Activated CD4-positive, alpha-beta T cell treated with anti-CD3 and anti-CD28 coated beads, Interleukin-2, amount 10 ng/mL, durations not matched to agents 24 days and 14 days (primary cell): Measurements from ENCODE around the gene RAD54L. TPM values are rescaled to one million over a fixed set of nuclear protein-coding genes. Genes with fewer than 3 reads are reported as not detected.

ENCODE experiments used
- DNase-seq: peaks from one replicate; pipeline ENCODE4 v3.0.0; 2022
- H3K27ac Mint-ChIP-seq: one replicate; pipeline ENCODE4 v1.8.0; 2022; ENCODE audit warnings: mild to moderate bottlenecking, mixed read lengths
- H3K27me3 Mint-ChIP-seq: one replicate; pipeline ENCODE4 v1.8.0; 2022; ENCODE audit warnings: mixed read lengths
- H3K36me3 Mint-ChIP-seq: one replicate; pipeline ENCODE4 v1.8.0; 2022; ENCODE audit warnings: low read depth, mild to moderate bottlenecking, mixed read lengths
- H3K4me1 Mint-ChIP-seq: one replicate; pipeline ENCODE4 v1.8.0; 2021; ENCODE audit warnings: mixed read lengths
- H3K4me3 Mint-ChIP-seq: one replicate; pipeline ENCODE4 v1.8.0; 2022; ENCODE audit warnings: mild to moderate bottlenecking, moderate library complexity, mixed read lengths
- H3K9me3 Mint-ChIP-seq: one replicate; pipeline ENCODE4 v1.8.0; 2021; ENCODE audit warnings: mixed read lengths
- intact Hi-C: fragments of 100-400 bp; cut with micrococcal nuclease; formaldehyde crosslinking; loops from one replicate; pipeline ENCODE4 v1.15.1; 2023
- total RNA-seq: library from RNA; stranded (reverse); gene quantifications from 2 replicates; pipeline ENCODE4 v1.2.3, GENCODE V29; 2022

Gene RAD54L
- total RNA-seq: 55.5 and 59.6 TPM in 2 replicates

GRCh38 chr1:46247436-46248121 lies at the start of gene RAD54L:
RAD54L (plus strand) TSS chr1:46247763; CDS start chr1:46248406, 643 bp downstream.
- Mint-ChIP-seq H3K27ac (peak within 1 kb of the TSS; percentile 96), H3K36me3 (peaks cover 33% of the 10 kb centered on the region), H3K4me1 (peaks cover 36% of the 10 kb centered on the region), H3K9me3 (no peaks in the 10 kb centered on the region), H3K4me3 (peak within 1 kb of the TSS; percentile 90), H3K27me3 (no peaks in the 10 kb centered on the region)
- DNase-seq: peak; percentile 99
- intact Hi-C loops: loop anchor here (1.0 to 10.0 kb wide), 5 partner anchors 44 to 663 kb away; partner anchors contain the start of genes GPBP1L1, LRRC41, LURAP1 and NASP

DNA sequence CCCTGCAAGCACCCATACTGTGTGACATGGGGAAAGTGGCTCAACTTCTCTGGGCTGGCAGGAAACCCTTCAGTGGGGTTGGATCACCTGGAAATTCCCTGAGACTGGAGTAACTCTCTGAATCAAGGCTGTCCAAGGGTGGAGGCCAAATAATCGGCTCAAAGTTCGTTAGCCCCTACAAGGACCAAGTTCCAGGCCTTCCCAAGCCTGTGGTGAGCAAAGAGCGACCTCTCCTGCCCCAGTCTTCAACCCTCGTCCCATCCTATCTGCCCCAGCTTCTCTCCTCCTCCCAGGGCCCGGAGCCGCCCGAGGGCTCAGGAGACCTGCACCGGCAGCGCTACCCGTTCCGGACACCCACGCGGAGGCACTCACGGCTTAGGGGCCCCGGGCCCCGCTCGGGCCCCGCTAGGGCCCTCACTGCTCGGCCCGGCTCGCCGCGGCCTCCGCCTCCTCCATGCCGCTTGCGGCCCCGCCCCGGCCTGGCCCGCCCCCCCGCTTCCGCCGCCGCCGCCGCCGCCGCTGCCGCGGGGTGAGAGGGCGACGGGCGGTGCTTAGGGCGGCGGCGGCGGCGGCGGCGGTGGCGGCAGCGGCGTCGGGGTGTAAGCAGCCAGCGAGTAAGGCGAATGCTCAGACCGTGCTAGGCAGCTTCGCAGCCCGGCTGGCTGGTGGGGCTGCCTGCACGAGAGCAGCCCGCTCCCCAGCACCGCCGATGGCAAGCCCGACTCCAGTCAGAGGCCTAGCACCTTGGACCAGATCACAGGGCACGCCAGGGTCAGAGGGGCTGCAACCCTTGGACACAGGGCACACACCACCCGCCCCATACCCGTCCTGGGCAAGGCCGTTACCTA lies 49.4 kb upstream of the RAD54L start, which contains the start of gene POMGNT1:
TSS of gene POMGNT1 (minus strand) at position 471 of the 848 bp plus-strand sequence. CDS start 613 bp downstream, outside the sequence.
- H3K9me3 Mint-ChIP-seq: no peaks in the 10 kb centered on the region
- H3K27ac Mint-ChIP-seq: peak within 1 kb of the TSS; percentile 85
- peaks cover 19% of the 10 kb centered on the region for H3K36me3 Mint-ChIP-seq
- peaks cover 20% of the 10 kb centered on the region for H3K4me1 Mint-ChIP-seq
- H3K27me3 Mint-ChIP-seq: peaks cover 2% of the 10 kb centered on the region
- peak; percentile 96 for DNase-seq
- intact Hi-C loops: loop anchor here (2.0 to 5.0 kb wide), 2 partner anchors 19 to 446 kb away; partner anchors contain the start of gene IPP
- peak within 1 kb of the TSS; percentile 89 for H3K4me3 Mint-ChIP-seq

GRCh38 chr1:46199233-46199749 lies 48.3 kb upstream of the RAD54L start:
- no peaks in the 10 kb centered on the region for H3K9me3 Mint-ChIP-seq
- intact Hi-C loops: loop anchor here (2.0 to 5.0 kb wide), 2 partner anchors 20 to 447 kb away; partner anchors contain the start of gene IPP
- H3K27me3 Mint-ChIP-seq: peaks cover 3% of the 10 kb centered on the region
- peaks cover 13% of the 10 kb centered on the region for H3K36me3 Mint-ChIP-seq
- peaks cover 20% of the 10 kb centered on the region for H3K4me1 Mint-ChIP-seq
- peak overlapping the region; percentile 89 for H3K4me3 Mint-ChIP-seq
- peak overlapping the region; percentile 29 for H3K27ac Mint-ChIP-seq
- DNase-seq: no peak

DNA sequence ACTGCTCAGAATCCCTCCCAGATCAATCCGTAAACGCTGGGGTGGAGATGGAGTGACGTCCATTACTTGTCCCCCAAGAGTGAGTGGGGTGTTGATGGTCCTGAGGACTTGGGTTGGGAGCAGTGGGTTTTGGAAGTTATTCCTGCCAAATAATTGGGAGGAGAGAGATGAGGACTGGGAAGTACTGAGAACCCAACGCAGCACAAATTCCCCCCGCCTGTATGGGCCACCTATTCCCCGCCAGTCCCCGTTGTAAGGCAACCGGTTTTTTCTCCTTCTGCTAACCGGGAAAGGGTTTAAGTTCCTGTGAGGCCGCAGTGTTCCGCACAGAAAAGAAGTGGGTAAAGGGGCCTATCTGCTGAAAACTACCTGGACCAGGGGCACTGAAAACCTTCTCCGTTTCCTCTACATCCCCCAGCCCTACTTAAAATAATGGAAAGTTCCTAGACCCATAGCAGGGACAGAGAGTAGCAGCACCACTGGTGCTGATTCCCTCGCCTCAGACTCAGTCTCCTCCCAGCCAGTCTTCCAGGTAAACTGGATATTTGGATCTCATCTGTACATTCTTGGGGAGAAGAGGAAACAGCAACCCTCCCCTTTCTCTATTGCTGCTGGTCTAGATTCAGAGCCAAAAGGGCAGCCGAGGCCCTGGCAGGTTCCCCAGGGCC lies 43.7 kb upstream of the RAD54L start:
- peaks cover 2% of the 10 kb centered on the region for H3K36me3 Mint-ChIP-seq
- H3K9me3 Mint-ChIP-seq: no peaks in the 10 kb centered on the region
- intact Hi-C loops: loop anchor here (1.0 kb wide), 1 partner anchor 43 kb away; the partner anchor contains the start of gene RAD54L
- peaks cover 3% of the 10 kb centered on the region for H3K27me3 Mint-ChIP-seq
- peak overlapping the region; percentile 89 for H3K4me3 Mint-ChIP-seq
- no peak overlapping the region for H3K27ac Mint-ChIP-seq
- DNase-seq: no peak
- H3K4me1 Mint-ChIP-seq: peaks cover 13% of the 10 kb centered on the region

DNA sequence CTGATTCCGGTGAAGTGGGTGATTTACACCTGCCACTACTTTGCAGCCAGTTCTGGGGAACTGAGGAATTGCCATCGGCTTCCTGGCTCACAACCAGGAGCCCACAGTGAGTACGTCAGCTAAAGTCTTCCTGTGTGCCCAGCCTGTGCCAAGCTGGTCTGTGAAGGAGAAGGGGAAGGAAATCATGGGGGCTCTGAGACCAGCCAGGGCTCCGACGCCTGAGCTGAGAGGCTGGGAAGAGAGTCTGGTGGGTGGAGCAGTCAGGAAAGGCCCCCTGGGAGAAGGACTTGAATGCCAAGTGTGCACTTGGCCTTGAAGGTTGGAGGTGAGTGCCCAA lies 43.2 kb upstream of the RAD54L start:
- DNase-seq: no peak
- no peaks in the 10 kb centered on the region for H3K9me3 Mint-ChIP-seq
- peaks cover 3% of the 10 kb centered on the region for H3K27me3 Mint-ChIP-seq
- H3K4me3 Mint-ChIP-seq: no peak overlapping the region
- peaks cover 2% of the 10 kb centered on the region for H3K36me3 Mint-ChIP-seq
- no peak overlapping the region for H3K27ac Mint-ChIP-seq
- intact Hi-C loops: no loop called here
- peaks cover 10% of the 10 kb centered on the region for H3K4me1 Mint-ChIP-seq

DNA sequence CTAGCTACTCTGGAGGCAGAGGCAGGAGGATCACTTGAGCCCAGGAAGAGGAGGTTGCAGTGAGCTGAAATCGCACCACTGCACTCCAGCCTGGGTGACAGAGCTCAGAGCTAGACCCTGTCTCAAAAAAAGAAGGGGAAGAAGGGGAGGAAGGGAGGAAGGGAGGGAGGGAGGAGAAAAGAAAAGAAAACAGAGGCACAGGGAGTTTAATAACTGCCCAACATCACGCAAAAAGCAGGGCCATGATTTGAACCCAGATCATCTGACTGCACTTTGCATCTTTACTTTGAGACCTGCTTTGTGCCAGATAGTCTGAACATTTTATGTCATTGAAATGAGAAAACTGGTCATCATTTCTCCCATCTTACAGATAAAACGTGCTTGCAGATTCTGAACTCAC lies 42.4 kb upstream of the RAD54L start:
- H3K27me3 Mint-ChIP-seq: peaks cover 5% of the 10 kb centered on the region
- intact Hi-C loops: no loop called here
- peaks cover 8% of the 10 kb centered on the region for H3K4me1 Mint-ChIP-seq

DNA sequence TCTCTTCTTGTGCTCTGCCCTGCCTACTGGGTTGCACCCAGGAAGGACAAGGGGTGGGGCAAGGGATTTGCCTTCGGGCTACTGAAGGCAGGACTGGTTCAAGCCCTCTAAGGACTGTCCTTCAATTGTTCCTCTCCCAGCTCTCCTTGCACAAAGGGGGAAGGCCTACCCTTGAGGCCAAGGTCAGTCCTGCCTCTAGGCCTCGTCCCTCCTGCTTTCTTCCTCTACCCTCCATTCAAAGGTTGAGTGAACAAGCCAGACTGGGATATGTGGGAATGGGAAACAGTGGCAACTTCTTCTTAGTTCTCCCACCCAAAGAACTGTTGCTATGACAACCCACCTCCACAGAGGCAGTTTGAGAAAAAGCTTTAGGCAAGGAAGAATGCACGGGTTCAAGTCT lies 41.8 kb upstream of the RAD54L start:
- DNase-seq: no peak
- Mint-ChIP-seq H3K36me3 (peaks cover 2% of the 10 kb centered on the region), H3K9me3 (no peaks in the 10 kb centered on the region), H3K4me1 (peaks cover 5% of the 10 kb centered on the region), H3K4me3 (no peak overlapping the region), H3K27me3 (peaks cover 7% of the 10 kb centered on the region), H3K27ac (no peak overlapping the region)
- intact Hi-C loops: no loop called here

More for the DNA sequence above, 42.4 kb upstream of the RAD54L start:
- no peaks in the 10 kb centered on the region for H3K9me3 Mint-ChIP-seq
- no peak overlapping the region for H3K4me3 Mint-ChIP-seq
- H3K27ac Mint-ChIP-seq: no peak overlapping the region
- no peak for DNase-seq
- H3K36me3 Mint-ChIP-seq: peaks cover 2% of the 10 kb centered on the region

GRCh38 chr1:46206399-46206798 lies 41.2 kb upstream of the RAD54L start:
- intact Hi-C loops: no loop called here
- Mint-ChIP-seq H3K36me3 (peaks cover 2% of the 10 kb centered on the region), H3K27ac (no peak overlapping the region), H3K27me3 (peaks cover 7% of the 10 kb centered on the region), H3K4me1 (peaks cover 5% of the 10 kb centered on the region), H3K4me3 (no peak overlapping the region), H3K9me3 (no peaks in the 10 kb centered on the region)
- DNase-seq: no peak

DNA sequence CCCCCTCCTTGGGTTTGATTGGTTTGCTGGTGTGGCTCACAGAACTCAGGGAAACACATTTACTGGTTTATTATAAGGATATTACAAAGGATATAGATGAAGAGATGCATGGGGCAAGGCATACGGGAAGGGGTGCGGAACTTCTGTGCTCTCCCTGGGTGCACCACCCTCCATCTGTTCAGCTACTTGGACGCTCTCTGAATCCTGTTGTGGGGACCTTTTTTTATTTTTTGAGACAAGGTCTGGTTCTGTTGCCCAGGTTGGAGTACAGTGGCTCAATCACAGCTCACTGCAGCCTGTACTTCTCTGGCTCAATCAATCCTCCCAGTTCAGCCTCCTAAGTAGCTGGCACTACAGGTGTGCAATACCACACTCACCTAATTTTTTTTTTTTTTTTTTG lies 37.0 kb upstream of the RAD54L start:
- Mint-ChIP-seq H3K36me3 (no peaks in the 10 kb centered on the region), H3K9me3 (no peaks in the 10 kb centered on the region), H3K4me3 (no peak overlapping the region), H3K4me1 (no peaks in the 10 kb centered on the region), H3K27me3 (peaks cover 4% of the 10 kb centered on the region), H3K27ac (no peak overlapping the region)
- intact Hi-C loops: no loop called here
- DNase-seq: no peak

- intact Hi-C loops: no loop called here
- H3K4me1 Mint-ChIP-seq: no peaks in the 10 kb centered on the region
- DNase-seq: no peak
- peaks cover 4% of the 10 kb centered on the region for H3K27me3 Mint-ChIP-seq
- no peaks in the 10 kb centered on the region for H3K36me3 Mint-ChIP-seq
- H3K27ac Mint-ChIP-seq: no peak overlapping the region
- no peak overlapping the region for H3K4me3 Mint-ChIP-seq
- no peaks in the 10 kb centered on the region for H3K9me3 Mint-ChIP-seq
Observed at GRCh38 chr1:46211051-46211450, 36.5 kb upstream of the RAD54L start.

GRCh38 chr1:46215504-46215903 lies 32.1 kb upstream of the RAD54L start:
- Mint-ChIP-seq H3K9me3 (no peaks in the 10 kb centered on the region), H3K4me3 (no peak overlapping the region), H3K4me1 (no peaks in the 10 kb centered on the region), H3K27ac (no peak overlapping the region), H3K27me3 (peaks cover 3% of the 10 kb centered on the region), H3K36me3 (no peaks in the 10 kb centered on the region)
- intact Hi-C loops: no loop called here
- no peak for DNase-seq

DNA sequence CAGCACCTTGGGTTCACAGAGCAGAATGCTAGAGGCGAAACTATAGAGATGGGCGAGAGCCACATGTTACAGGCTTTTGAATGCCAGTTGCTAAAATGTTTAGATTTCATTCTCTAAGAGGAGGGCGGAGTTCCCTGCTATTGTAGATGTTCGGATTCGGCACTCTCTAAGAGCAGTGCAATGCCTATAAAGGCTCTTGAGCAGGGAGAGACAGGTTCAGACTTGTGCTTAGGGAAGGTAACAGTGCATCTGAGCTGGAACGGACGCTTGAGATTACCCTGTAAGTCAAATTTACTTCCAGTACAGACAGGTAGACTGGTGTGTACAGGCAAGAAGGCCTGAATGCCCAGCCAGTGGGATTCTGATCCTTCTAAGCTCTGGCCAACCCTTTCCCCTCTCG lies 29.1 kb upstream of the RAD54L start:
- H3K4me1 Mint-ChIP-seq: no peaks in the 10 kb centered on the region
- DNase-seq: no peak
- no peak overlapping the region for H3K27ac Mint-ChIP-seq
- intact Hi-C loops: no loop called here
- no peaks in the 10 kb centered on the region for H3K36me3 Mint-ChIP-seq
- H3K27me3 Mint-ChIP-seq: peaks cover 3% of the 10 kb centered on the region
- no peak overlapping the region for H3K4me3 Mint-ChIP-seq
- no peaks in the 10 kb centered on the region for H3K9me3 Mint-ChIP-seq
